Tibial nerve (tissue), 4 donors: ENCODE data around the gene HOXD9. TPM values are rescaled to one million over a fixed set of nuclear protein-coding genes. Genes with fewer than 3 reads are reported as not detected.

Experiments used
- DNase-seq, 2 donors: peaks; one replicate each; pipeline ENCODE4 v3.0.0-alpha.2; 2019; ENCODE audit warnings: low spot score in 2 of 2
- H3K27ac ChIP-seq, 4 donors: fragments of 200-600 bp; sonication (generic) in 3 of 4; one replicate each; pipeline ENCODE4 v1.5.1; 2017 to 2019; ENCODE audit warnings: mild to moderate bottlenecking in 1 of 4
- H3K27me3 ChIP-seq, 2 donors: fragments of 200-600 bp; sonication (generic) in 1 of 2; one replicate each; pipeline versions ENCODE4 v1.5.1 to v1.6.0; 2017 to 2019
- H3K36me3 ChIP-seq, 3 donors: fragments of 200-600 bp; sonication (generic); one replicate each; pipeline ENCODE4 v1.5.1; 2018 to 2019
- H3K4me1 ChIP-seq, 4 donors: fragments of 200-600 bp; sonication (generic) in 3 of 4; one replicate each; pipeline ENCODE4 v1.5.1; 2017 to 2019
- H3K4me3 ChIP-seq, 4 donors: fragments of 200-600 bp; sonication (generic) in 3 of 4; one replicate each; pipeline ENCODE4 v1.5.1; 2017 to 2019; ENCODE audit warnings: mild to moderate bottlenecking in 1 of 4, moderate library complexity in 1 of 4
- H3K9me3 ChIP-seq, 4 donors: fragments of 200-600 bp; sonication (generic) in 3 of 4; one replicate each; pipeline ENCODE4 v1.5.1; 2017 to 2019
- CTCF ChIP-seq, 5 experiments: fragments of 200-600 bp in 3 of 5; fragments of 450-650 bp in 2 of 5; sonication (generic) in 3 of 5; IDR thresholded peaks; one replicate each; pipeline ENCODE4 v1.5.1; 2016 to 2019; ENCODE audit warnings: antibody characterized with exemption in 5 of 5, mild to moderate bottlenecking in 3 of 5, moderate library complexity in 2 of 5
- EP300 ChIP-seq, 2 donors: sonication (generic); formaldehyde crosslinking; IDR thresholded peaks; one replicate each; pipeline ENCODE4 v1.6.1; 2017; ENCODE audit warnings: antibody characterized with exemption in 2 of 2, mild to moderate bottlenecking in 1 of 2
- POLR2A ChIP-seq, 2 donors: fragments of 450-650 bp; IDR thresholded peaks; one replicate each; pipeline ENCODE4 v1.6.1; 2017; ENCODE audit warnings: antibody characterized with exemption in 2 of 2, mild to moderate bottlenecking in 2 of 2, moderate library complexity in 2 of 2
- WGBS, 2 donors: methylation state at CpG; one replicate each; pipeline ENCODE4 v1.1.5; 2018; 5-methylcytosine and 5-hydroxymethylcytosine counted together
- total RNA-seq, 4 donors: library from RNA; depleted of rRNA; stranded (reverse); fragments of >200 nt; gene quantifications; one replicate each; pipeline ENCODE4 v1.1.0, GENCODE V29; 2016

HOXD9 gene
- total RNA-seq, 4 donors from 2014 or later, result 1.9 to 9.4 (median 5.9) TPM

GRCh38 chr2:176091329-176092258, 30.9 kb upstream of the HOXD9 start:
- H3K9me3 ChIP-seq, result no peaks in the 10 kb centered on the region
- peaks cover 4 to 98% of the 10 kb centered on the region in 2 donors for H3K27me3 ChIP-seq
- H3K4me1 ChIP-seq, result peaks cover 0 to 35% (median 12%) of the 10 kb centered on the region in 4 donors
- no peaks in the 10 kb centered on the region for H3K36me3 ChIP-seq
- no peak overlapping the region for H3K27ac ChIP-seq
- 7 to 11% methylated on average over 29 to 31 of the region's 31 CpGs for WGBS, 2 donors
- no peak overlapping the region for H3K4me3 ChIP-seq
- no peak for DNase-seq
- TF ChIP-seq CTCF (IDR thresholded peaks at IDR 0.05) (no peak), EP300 (IDR thresholded peaks at IDR 0.05) (no peak), POLR2A (IDR thresholded peaks at IDR 0.05) (no peak)

GRCh38 chr2:176092270-176093144, 30.0 kb upstream of the HOXD9 start, which contains the start of gene HOXD13:
TSS of gene HOXD13 (plus strand) at chr2:176092721. CDS start at chr2:176092891, 170 bp downstream.
- TF ChIP-seq CTCF (IDR thresholded peaks at IDR 0.05), result no peak
- no peak for TF ChIP-seq POLR2A (IDR thresholded peaks at IDR 0.05)
- no peak for TF ChIP-seq EP300 (IDR thresholded peaks at IDR 0.05)
- H3K4me3 ChIP-seq, result peak within 1 kb of the TSS in 1 of 4 donors; percentile 42

GRCh38 chr2:176093145-176093897, 29.2 kb upstream of the HOXD9 start:
- Histone ChIP-seq H3K36me3 (no peaks in the 10 kb centered on the region), H3K27ac (no peak overlapping the region), H3K4me1 (peaks cover 0 to 46% (median 10%) of the 10 kb centered on the region in 4 donors), H3K4me3 (peak overlapping the region in 1 of 4 donors; percentile 42), H3K27me3 (peaks cover 8 to 98% of the 10 kb centered on the region in 2 donors), H3K9me3 (no peaks in the 10 kb centered on the region)
- TF ChIP-seq EP300 (IDR thresholded peaks at IDR 0.05) (no peak), POLR2A (IDR thresholded peaks at IDR 0.05) (no peak), CTCF (IDR thresholded peaks at IDR 0.05) (no peak)
- WGBS, 2 donors, result 3 to 8% methylated on average over 24 to 49 of the region's 53 CpGs
- no peak for DNase-seq

More at GRCh38 chr2:176092270-176093144, 30.0 kb upstream of the HOXD9 start, which contains the start of gene HOXD13:
- Histone ChIP-seq H3K36me3 (no peaks in the 10 kb centered on the region), H3K4me1 (peaks cover 0 to 44% (median 12%) of the 10 kb centered on the region in 4 donors), H3K9me3 (no peaks in the 10 kb centered on the region), H3K27me3 (peaks cover 8 to 98% of the 10 kb centered on the region in 2 donors), H3K27ac (no peak within 1 kb of the TSS)
- no peak for DNase-seq
- WGBS, 2 donors, result 3 to 4% methylated on average over 38 to 70 of the region's 95 CpGs

- Histone ChIP-seq H3K27ac (no peak overlapping the region), H3K9me3 (no peaks in the 10 kb centered on the region)
- WGBS, 2 donors, result 10 to 13% methylated on average over 8 of the region's 8 CpGs
Measured at GRCh38 chr2:176093898-176094249, 28.6 kb upstream of the HOXD9 start.

More at GRCh38 chr2:176093898-176094249, 28.6 kb upstream of the HOXD9 start:
- no peak for DNase-seq
- peaks cover 8 to 98% of the 10 kb centered on the region in 2 donors for H3K27me3 ChIP-seq
- TF ChIP-seq POLR2A (IDR thresholded peaks at IDR 0.05) (no peak), EP300 (IDR thresholded peaks at IDR 0.05) (no peak), CTCF (IDR thresholded peaks at IDR 0.05) (no peak)
- no peaks in the 10 kb centered on the region for H3K36me3 ChIP-seq
- no peak overlapping the region for H3K4me3 ChIP-seq
- H3K4me1 ChIP-seq, result peaks cover 0 to 48% (median 11%) of the 10 kb centered on the region in 4 donors
